ENCODE data around the gene SLC22A16.

- TF ChIP-seq CTCF (IDR thresholded peaks at IDR 0.05; ENCODE audit: poor library complexity) (no peak), EZH2 (IDR thresholded peaks at IDR 0.05; ENCODE audit: borderline replicate concordance) (no peak)
Measured at GRCh38 chr6:110459137-110459536, 17.3 kb downstream of the SLC22A16 start.
